Measurements from ENCODE around the gene NBPF4.
"Not testable (repeated sequence)": the region's sequence is repeated elsewhere in the genome, so short reads cannot be mapped to it uniquely, and the experiment has no call there.

The NBPF4 gene

GRCh38 chr1:108243976-108244375, at the start of gene NBPF4:
NBPF4 (minus strand) TSS chr1:108244076; CDS start chr1:108243761, 315 bp downstream.
- DNase-seq = not testable (repeated sequence)

DNA sequence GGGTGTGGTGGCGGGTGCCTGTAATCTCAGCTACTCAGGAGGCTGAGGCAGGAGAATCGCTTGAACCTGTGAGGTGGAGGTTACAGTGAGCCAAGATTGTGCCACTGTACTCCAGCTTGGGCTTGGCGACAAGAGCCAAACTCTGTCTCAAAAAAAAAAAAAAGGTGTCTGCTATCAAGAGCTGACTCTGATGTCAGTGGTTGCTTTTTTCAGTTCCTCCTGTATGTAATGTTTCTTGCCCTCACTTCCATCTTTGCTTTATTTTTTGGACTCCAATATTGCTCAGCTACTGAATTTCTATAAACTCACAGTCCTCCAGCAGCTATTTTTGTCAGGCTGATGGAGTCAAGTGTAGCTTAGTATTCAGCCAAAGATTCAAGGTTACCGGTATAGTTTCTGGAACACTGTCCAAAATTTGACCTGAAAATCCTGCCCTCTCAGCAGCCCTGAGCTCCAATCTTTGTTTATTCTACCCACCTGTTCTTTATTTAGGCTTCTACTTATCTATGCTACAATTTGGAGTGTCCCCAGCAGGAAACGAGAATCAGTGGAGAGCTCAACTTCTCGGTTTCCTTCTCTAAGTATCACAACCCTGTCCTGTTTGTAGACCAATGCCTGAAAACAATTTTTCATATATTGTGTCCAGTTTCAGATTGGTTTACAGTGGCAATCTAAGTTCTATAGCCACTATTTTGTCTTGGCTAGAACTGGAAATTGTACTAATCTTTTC, 38.8 kb upstream of the NBPF4 start:
- DNase-seq = not testable (repeated sequence)

DNA sequence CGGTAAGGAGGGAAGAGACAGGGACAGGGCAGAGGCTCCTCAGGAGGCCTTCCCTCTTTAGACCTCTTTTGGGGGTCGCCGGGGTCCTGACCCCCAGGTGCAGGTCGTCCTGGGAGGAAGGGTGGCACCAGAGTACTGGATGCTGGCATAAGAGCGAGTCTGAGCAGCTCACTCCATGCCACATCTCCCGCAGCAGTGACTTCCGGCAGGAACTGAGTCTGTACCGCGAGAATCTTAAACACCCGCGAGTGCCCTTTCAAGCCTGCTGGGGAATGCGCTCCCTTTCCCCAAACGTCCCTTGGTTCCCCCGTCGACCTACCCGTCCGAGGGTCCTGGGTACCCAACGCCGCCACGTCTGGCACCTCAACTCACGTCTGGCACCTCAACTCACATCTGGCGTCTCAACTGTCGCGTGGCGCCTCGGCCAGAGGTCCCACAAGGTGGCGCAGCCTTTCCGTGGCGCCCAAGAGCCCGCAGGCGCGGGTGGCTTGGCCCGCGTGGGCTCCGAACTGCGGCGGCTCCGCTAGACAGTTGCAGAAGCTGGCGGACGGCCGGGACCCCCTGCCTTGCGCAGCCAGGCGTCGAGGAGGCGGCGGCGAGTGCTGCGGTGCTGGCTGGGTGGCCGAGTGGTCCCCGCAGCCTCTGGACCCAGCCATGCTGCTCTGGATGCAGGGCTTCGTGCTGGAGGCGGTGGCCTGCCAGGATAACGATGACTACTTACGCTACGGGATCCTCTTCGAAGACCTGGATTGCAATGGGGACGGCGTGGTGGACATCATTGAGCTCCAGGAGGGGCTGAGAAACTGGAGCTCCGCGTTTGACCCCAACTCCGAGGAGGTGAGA, 28.8 kb upstream of the NBPF4 start:
- not testable (repeated sequence) for DNase-seq

DNA sequence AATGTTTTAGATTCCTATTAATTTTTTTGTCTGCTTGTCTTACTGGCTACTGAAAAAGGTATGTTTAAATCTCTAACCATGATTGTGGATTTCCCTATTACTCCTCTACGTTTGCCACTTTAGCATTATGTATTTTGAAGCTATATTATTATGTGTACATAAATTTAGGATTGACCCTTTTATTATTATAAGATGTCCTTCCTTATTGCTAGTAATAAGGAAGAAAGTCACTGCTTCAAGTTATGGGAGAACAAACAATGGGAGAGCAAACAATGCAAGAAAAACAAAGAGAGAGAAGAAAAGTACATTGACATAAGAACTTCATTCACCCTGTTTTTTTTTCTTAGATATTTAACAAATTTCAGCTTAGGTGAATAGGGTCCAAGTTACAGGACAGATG, 23.2 kb upstream of the NBPF4 start:
- DNase-seq = not testable (repeated sequence)

DNA sequence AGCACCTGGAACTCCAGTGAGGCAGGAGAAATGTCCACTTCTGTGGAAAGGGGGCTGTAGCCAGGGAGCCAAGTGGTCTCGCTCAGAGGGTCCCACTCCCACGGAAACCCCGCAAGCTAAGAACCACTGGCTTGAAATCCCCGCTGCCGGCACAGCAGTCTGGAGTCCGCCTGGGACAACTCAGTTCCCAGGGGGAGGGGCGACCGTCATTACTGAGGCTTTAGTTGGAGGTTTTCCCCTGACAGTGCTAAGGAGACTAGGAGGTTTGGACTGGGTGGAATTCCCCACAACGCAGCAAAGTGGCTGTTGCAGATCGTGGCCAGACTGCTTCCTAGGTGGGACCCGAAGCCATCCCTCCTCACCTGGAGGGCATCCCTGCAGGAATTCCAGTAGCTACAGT, 18.1 kb upstream of the NBPF4 start:
- DNase-seq = not testable (repeated sequence)

GRCh38 chr1:108261519-108261918, 17.6 kb upstream of the NBPF4 start:
- not testable (repeated sequence) for DNase-seq

DNA sequence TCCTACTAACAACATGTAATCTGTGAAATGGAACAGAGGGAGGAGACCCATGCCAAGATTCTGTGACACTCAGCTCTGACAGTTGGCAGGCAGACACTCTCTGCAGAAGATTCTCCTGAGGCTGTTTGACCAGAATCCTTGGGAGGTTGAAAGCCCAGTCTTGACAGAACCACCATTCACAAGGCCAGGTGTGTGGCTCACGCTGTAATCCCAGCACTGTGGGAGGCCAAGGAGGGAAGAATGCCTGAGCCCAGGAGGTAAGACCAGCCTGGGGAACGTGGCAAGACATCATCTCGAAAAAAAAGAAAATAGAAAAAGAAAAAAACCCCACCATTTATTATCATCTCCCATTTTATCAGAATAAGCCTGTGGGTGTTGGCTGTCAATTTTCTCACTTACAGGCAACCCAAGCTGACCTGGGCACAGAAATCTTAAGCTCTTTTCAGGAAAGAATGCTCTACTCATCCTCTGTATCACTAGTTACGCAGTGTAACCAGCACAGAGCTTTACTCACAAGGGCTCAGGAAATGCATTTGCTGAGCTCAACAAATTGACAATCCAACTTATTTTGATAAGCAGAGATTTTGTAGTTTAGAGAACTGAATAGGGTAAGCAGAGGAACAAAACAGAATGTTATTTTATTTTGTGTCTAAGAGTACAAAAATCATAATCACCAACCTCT, 16.8 kb upstream of the NBPF4 start:
- DNase-seq = not testable (repeated sequence)

DNA sequence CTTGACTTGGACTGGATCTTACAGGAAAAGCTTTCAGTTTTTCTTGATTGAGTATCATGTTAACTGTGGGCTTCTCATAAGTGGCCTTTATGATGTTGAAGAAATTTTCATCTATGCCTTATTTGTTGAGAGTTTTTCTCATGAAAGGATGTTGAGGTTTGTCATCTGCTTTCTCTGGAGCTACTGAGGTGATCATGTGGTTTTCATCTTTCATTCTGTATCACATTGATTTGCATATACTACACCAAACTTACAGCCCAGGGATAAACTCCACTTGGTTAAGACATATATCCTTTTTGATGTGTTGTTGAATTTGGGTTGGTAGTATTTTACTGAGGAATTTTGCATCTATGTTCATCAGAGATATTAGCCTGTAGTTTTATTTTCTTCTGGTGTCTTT, 11.6 kb upstream of the NBPF4 start:
- not testable (repeated sequence) for DNase-seq

- not testable (repeated sequence) for DNase-seq
These were observed 4.5 kb downstream of the NBPF4 start for GRCh38 chr1:108239426-108239825.

DNA sequence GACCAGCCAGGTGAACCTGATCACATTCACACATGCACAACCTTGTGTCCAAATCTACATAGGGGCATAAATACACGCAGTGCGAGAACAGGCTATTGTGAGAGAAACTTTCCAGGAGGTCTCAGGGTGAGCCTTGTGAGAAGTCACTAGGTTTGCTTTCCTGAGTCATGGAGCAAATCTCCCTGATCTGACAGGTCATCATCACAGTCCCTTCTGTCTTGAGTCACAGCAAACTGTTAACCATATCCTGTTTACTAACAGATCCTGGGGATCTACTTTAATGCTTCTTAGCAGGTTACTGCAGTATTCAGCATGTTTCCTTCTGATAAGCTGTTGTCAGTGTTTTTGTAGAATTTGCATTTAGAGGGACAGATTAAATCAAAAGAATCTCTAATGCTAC, 8.6 kb downstream of the NBPF4 start:
- DNase-seq = not testable (repeated sequence)

DNA sequence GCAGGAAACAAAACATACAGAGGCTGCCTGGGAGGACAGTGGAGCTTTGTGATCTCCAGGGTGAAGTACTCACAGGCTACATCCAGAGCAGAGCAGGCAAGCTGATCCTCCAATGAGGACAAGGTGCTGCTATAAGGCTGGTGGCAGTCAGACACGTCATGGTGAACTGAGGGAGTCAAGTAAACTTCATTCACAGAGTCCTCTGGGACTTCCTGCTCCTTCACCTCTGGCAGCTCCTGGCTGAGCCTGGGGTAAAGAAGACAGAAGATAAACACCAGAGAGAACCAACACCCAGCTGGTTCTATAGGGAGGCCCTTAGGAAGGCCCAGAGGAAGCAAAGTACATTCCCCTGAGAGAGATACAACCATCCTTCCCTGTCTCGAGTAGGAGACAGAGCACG, 11.7 kb downstream of the NBPF4 start:
- not testable (repeated sequence) for DNase-seq

DNA sequence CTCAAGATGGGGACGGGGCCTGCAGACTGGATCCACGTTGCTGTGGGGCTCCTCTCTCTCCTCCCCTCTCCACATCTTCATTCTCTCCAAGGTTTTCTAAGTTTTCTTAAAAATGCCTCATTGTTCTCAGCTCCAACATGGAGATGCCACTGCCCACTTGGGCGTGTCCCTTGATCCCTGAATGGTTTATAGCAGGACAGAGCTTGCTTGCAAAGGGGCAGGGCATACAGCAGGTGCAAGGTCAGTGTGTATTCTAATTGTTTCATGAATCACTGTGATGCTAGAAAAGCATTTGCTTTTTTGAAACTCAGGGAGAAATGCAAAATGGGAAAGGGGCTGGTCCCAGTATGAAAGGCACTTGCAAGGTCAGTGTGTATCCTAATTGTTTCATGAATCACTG, 13.9 kb downstream of the NBPF4 start:
- DNase-seq = not testable (repeated sequence)

DNA sequence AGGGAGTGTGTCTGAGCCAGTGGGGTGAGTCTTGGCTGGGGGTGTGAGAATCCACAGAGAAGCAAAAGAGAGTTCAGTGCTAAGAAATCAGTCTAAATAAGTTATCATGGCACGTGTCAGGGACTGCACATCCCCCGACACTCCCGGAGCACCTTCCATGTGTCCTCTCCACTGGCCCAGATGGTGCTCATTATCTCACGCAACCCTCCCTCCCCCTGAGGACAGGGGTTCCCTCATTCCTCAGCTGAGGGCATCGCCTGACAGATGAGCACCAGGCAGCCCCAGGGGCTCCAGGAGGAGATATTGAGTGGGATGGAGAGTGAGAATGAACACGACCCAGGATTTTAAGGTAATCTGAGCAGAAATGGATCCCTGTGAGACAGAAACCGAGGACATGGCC, 16.1 kb downstream of the NBPF4 start:
- not testable (repeated sequence) for DNase-seq

DNA sequence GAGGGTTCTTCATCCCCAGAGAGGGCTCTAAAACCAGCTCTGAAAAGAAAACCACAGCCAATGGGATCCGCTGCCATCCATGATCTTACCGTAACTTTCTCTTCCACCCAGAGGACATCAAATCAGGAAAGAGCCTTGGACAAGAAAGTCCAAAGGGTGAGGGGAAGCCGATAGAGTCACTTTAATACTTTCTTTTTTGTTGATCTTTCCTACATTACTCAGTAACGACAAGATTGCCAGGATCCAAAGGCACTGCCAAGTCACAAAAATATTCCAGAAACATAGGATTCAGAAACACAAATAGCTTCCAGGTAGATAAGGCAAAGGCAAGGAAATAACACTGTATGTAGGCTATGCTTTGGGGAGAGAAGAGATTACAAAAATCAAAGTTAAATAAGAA, 17.0 kb downstream of the NBPF4 start:
- not testable (repeated sequence) for DNase-seq

GRCh38 chr1:108223226-108223625, 20.6 kb downstream of the NBPF4 start:
- DNase-seq = not testable (repeated sequence)

DNA sequence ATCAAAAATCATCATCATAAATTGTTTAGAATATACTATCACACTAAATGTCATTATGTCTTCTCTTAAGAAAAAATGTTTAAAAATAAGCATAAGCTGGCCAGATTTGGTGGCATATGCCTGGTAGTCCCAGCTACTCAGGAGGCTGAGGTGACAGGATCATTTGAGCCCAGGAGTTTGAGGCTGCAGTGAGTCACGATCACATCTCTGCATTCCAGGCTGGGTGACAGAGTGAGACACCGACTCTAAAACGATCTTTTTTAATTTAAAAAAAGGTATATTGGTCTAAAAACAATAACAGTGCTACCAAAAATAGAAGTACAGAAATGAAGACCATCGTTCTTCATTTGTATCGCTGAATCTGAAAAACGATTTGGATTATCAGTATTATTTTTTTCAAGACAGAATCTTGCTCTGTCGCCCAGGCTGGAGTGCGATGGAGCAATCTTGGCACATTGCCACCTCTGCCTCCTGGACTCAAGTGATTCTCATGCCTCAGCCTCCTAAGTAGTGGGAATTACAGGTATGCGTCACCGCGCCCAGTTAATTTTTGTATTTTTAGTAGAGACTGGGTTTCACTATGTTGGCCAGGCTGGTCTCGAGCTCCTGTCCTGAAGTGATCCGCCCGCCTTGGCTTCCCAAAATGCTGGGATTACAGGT, 26.2 kb downstream of the NBPF4 start:
- not testable (repeated sequence) for DNase-seq

DNA sequence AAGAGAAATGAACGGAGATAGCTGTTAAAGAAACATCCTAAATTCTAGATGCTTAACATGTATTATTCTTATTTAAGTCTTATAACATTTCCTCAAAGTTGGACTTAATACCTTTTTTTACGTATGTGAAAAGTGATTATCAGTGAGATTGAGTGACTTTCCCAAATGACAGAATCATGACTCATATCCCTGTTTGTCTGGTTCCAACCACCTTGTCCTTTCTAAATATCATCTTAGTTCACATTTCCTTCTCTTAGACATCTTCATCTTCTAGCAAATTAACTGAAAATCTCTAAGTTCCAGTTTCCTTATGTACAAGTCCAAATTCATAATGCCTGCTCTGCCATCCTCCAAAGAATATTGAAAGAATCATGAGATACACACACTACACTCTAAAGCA, 26.9 kb downstream of the NBPF4 start:
- DNase-seq = not testable (repeated sequence)

- not testable (repeated sequence) for DNase-seq
These were observed 27.6 kb downstream of the NBPF4 start for GRCh38 chr1:108216028-108216890.

- not testable (repeated sequence) for DNase-seq
These were observed 29.0 kb downstream of the NBPF4 start for GRCh38 chr1:108214641-108215465.

DNA sequence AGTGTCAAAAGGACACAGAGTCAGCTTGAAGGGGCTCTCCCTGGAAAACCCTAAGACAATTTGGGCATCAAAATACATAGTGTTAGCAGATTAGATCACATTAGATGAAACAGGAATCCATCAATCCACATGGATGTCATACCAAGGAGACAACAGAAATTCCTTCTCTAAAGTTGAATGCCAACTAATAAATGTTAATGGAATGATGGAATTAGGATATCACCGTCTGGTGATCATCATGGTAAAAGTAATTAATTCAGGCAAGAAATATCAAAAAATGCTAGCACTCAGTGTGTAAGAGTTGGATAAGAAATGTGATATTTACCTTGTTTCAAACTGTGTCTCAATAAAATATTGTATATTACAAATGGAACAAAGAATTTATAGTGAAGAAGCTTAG, 32.9 kb downstream of the NBPF4 start:
- no peak for DNase-seq
